ENCODE results near the gene GPD2.

GRCh38 chr2:156574112-156574511 is 137.9 kb downstream of the GPD2 start:
- TF ChIP-seq, protein P1, sequence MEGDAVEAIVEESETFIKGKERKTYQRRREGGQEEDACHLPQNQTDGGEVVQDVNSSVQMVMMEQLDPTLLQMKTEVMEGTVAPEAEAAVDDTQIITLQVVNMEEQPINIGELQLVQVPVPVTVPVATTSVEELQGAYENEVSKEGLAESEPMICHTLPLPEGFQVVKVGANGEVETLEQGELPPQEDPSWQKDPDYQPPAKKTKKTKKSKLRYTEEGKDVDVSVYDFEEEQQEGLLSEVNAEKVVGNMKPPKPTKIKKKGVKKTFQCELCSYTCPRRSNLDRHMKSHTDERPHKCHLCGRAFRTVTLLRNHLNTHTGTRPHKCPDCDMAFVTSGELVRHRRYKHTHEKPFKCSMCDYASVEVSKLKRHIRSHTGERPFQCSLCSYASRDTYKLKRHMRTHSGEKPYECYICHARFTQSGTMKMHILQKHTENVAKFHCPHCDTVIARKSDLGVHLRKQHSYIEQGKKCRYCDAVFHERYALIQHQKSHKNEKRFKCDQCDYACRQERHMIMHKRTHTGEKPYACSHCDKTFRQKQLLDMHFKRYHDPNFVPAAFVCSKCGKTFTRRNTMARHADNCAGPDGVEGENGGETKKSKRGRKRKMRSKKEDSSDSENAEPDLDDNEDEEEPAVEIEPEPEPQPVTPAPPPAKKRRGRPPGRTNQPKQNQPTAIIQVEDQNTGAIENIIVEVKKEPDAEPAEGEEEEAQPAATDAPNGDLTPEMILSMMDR (IDR thresholded peaks at IDR 0.05; ENCODE audit: low read length), result no peak
- TF ChIP-seq EZH2 (optimal IDR thresholded peaks at IDR 0.05; ENCODE audit: low read depth, low read length) (no peak), EZH2phosphoT487 (IDR thresholded peaks at IDR 0.05; ENCODE audit: low read length) (no peak)

Data from MM.1S (cell line).